Colonic mucosa (tissue), 4 donors: ENCODE measurements around the gene LSP1. TPM values are rescaled to one million over a fixed set of nuclear protein-coding genes. Genes with fewer than 3 reads are reported as not detected.

Source experiments
- DNase-seq: peaks from one replicate; pipeline ENCODE4 v3.0.0-alpha.2; 2020
- H3K27ac ChIP-seq: fragments of 200-600 bp; one replicate; pipeline ENCODE4 v1.8.0; 2021
- H3K27me3 ChIP-seq: fragments of 200-600 bp; one replicate; pipeline ENCODE4 v1.8.0; 2021
- H3K36me3 ChIP-seq: fragments of 200-600 bp; one replicate; pipeline ENCODE4 v1.8.0; 2021
- H3K4me1 ChIP-seq: fragments of 200-600 bp; one replicate; pipeline ENCODE4 v1.8.0; 2021; ENCODE audit warnings: mild to moderate bottlenecking
- H3K4me3 ChIP-seq: fragments of 200-600 bp; one replicate; pipeline ENCODE4 v1.8.0; 2021
- H3K9ac ChIP-seq, 2 donors: one replicate each; pipeline ENCODE4 v1.7.0; 2013; ENCODE audit warnings: control low read depth in 2 of 2, low read depth in 2 of 2, low read length in 2 of 2
- H3K9me3 ChIP-seq: fragments of 200-600 bp; one replicate; pipeline ENCODE4 v1.8.0; 2021
- intact Hi-C: fragments of 100-400 bp; cut with DNase I; formaldehyde crosslinking; loops from one replicate; pipeline ENCODE4 v1.14.1; 2022
- total RNA-seq, 2 donors: library from RNA; stranded (reverse); fragmentation: NEBNext Ultra II Directional in 1 of 2; extraction: Animal tissue kit (Norgen Biotek cat#: 25700) in 1 of 2; gene quantifications; one replicate each; pipeline ENCODE4 v1.2.1, GENCODE V29; 2021
- TF ChIP-seq, protein P1 (sequence below): fragments of 200-600 bp; IDR thresholded peaks from one replicate; pipeline ENCODE4 v1.8.0; 2022; ENCODE audit warnings: antibody characterized with exemption, mild to moderate bottlenecking
- donor health status: healthy.
- donor health status: DM: no; HTN: no; CAD: no.
- donor health status: DM: no; HTN: no; CAD: no.

The LSP1 gene
- total RNA-seq, 2 donors from 2014 or later: 18.9 to 23.0 TPM

DNA sequence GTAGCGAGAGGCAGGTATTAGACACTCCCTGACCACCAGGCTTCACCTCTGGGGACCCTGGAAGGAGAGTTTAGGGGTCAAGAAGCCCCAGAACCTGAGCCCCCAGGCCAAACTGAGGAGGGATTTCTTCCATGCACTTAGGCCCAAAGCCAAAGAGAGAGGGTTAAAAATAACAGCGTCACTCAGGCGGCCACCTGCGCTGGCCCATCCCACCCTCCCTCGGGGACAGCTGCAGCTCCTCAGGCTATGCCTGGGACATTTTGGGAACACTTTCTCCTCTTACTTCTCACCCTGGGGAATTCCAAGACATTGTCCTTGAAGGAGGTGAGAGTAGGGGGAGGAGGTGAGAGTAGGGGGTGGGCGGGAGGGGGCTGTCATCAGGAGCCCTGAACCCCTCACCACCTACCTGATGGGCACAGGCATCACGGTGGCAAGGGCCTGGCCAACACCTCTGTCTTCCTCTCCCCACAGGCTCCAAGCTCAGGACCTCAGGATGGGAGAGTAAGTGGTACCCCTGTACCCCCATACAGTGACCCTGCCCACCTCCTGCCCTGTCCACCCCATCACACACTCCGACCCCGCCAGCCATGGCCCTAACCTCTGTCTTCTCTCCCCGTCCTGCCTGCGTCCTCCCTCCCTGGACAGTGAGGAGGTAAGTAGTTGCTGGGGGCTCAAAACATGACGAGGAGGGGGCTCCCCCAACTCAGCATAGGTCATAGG, 13.5 kb upstream of the LSP1 start:
- no peaks in the 10 kb centered on the region for H3K9me3 ChIP-seq
- H3K27ac ChIP-seq: no peak overlapping the region
- intact Hi-C loops: loop anchor here (5.0 kb wide), 1 partner anchor 313 kb away; no protein-coding TSS in a partner anchor
- no peak for DNase-seq
- TF ChIP-seq, protein P1, sequence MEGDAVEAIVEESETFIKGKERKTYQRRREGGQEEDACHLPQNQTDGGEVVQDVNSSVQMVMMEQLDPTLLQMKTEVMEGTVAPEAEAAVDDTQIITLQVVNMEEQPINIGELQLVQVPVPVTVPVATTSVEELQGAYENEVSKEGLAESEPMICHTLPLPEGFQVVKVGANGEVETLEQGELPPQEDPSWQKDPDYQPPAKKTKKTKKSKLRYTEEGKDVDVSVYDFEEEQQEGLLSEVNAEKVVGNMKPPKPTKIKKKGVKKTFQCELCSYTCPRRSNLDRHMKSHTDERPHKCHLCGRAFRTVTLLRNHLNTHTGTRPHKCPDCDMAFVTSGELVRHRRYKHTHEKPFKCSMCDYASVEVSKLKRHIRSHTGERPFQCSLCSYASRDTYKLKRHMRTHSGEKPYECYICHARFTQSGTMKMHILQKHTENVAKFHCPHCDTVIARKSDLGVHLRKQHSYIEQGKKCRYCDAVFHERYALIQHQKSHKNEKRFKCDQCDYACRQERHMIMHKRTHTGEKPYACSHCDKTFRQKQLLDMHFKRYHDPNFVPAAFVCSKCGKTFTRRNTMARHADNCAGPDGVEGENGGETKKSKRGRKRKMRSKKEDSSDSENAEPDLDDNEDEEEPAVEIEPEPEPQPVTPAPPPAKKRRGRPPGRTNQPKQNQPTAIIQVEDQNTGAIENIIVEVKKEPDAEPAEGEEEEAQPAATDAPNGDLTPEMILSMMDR: no peak
- H3K36me3 ChIP-seq: no peaks in the 10 kb centered on the region
- H3K27me3 ChIP-seq: no peaks in the 10 kb centered on the region
- H3K4me3 ChIP-seq: no peak overlapping the region
- H3K9ac ChIP-seq: no peak overlapping the region
- H3K4me1 ChIP-seq: peaks cover 7% of the 10 kb centered on the region

DNA sequence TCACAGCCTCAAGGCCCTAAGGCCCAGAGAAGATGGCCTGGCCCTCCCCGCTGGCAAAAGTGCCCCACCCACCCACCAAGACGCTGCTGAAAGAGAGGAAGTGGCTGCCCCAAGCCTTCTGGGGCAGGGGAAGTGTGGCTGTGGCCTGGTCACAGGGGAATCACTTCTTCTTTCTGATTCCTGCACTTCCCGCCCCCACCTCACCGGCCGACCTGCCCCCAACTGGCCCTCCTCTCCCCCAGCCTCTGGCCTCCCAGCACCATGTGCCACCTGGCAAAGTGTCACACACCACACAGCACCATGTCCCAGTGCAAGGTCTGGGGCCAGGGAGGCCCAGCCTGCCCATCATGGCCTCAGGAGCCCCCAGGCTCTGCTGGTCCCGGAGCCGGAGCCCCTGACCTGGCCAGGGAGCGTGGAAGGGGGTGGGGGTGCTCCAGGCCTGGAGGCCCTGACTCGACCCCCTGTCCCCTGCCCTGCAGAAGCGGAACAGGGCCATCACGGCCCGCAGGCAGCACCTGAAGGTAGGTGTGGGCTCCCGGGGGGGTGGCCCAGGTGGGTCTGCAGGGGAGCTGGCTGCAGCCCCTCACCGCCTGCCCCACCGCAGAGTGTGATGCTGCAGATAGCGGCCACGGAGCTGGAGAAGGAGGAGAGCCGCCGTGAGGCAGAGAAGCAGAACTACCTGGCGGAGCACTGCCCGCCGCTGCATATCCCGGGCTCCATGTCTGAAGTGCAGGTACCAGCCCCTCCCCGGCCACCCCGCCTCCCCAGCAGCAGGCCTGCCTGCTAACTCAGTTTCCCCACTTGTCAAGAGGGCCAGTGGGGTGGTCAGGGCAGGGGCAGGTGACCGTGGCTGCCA, 12.7 kb upstream of the LSP1 start:
- H3K4me1 ChIP-seq: no peaks in the 10 kb centered on the region
- H3K4me3 ChIP-seq: no peak overlapping the region
- DNase-seq: peak; percentile 54
- no peaks in the 10 kb centered on the region for H3K27me3 ChIP-seq
- TF ChIP-seq, protein P1: no peak
- no peak overlapping the region for H3K27ac ChIP-seq
- intact Hi-C loops: loop anchor here (5.0 kb wide), 1 partner anchor 312 kb away; no protein-coding TSS in a partner anchor
- no peak overlapping the region for H3K9ac ChIP-seq
- H3K36me3 ChIP-seq: no peaks in the 10 kb centered on the region
- H3K9me3 ChIP-seq: no peaks in the 10 kb centered on the region

DNA sequence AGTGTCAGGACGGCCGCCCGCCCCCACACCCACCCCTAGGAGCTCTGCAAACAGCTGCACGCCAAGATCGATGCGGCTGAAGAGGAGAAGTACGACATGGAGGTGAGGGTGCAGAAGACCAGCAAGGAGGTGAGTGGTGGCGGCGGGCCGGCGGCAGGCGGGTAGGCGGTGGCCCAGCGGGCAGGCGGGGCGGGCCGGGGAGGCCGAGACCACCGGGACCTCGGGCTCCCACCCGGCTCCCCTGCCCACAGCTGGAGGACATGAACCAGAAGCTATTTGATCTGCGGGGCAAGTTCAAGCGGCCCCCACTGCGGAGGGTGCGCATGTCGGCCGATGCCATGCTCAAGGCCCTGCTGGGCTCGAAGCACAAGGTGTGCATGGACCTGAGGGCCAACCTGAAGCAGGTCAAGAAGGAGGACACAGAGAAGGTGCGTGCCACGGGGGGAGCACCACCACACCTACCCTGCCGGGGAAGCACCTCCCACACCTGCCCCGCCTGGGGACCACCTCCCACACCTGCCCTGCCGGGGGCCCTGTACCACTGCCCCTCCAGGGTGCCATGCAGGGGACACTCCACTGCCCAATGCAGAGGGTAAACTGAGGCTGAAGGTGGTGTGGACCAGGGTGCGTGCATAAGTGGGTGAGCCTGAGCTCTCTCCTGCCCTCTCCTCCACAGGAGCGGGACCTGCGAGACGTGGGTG, 12.0 kb upstream of the LSP1 start:
- no peaks in the 10 kb centered on the region for H3K4me1 ChIP-seq
- intact Hi-C loops: no loop called here
- no peak for DNase-seq

GRCh38 chr11:1841511-1842148, 11.3 kb upstream of the LSP1 start:
- no peak overlapping the region for H3K27ac ChIP-seq
- DNase-seq: no peak
- H3K36me3 ChIP-seq: no peaks in the 10 kb centered on the region
- H3K4me3 ChIP-seq: no peak overlapping the region
- no peaks in the 10 kb centered on the region for H3K9me3 ChIP-seq
- H3K4me1 ChIP-seq: no peaks in the 10 kb centered on the region
- no peaks in the 10 kb centered on the region for H3K27me3 ChIP-seq
- TF ChIP-seq, protein P1: no peak
- H3K9ac ChIP-seq: no peak overlapping the region
- intact Hi-C loops: no loop called here

More for the DNA sequence above, 12.0 kb upstream of the LSP1 start:
- H3K27ac ChIP-seq: no peak overlapping the region
- no peaks in the 10 kb centered on the region for H3K27me3 ChIP-seq
- H3K9ac ChIP-seq: no peak overlapping the region
- H3K4me3 ChIP-seq: no peak overlapping the region
- no peaks in the 10 kb centered on the region for H3K9me3 ChIP-seq
- H3K36me3 ChIP-seq: no peaks in the 10 kb centered on the region
- TF ChIP-seq, protein P1: no peak
